NB4 (cell line): ENCODE measurements around the gene SESN1.

ENCODE experiments used
- DNase-seq: peaks from one replicate; pipeline ENCODE4 v3.0.0; 2010; ENCODE audit warnings: low read depth
- H3K4me3 ChIP-seq: one replicate; pipeline ENCODE4 v1.5.1; 2011; ENCODE audit warnings: mild to moderate bottlenecking, low read depth, low read length, moderate library complexity
- MYC ChIP-seq: IDR thresholded peaks from 2 replicates; pipeline ENCODE4 v1.6.1; 2011; ENCODE audit warnings: low read depth, low read length
- POLR2A ChIP-seq: IDR thresholded peaks from 2 replicates; pipeline ENCODE4 v1.6.1; 2011; ENCODE audit warnings: mild to moderate bottlenecking; ENCODE audit not compliant: insufficient read length; ENCODE audit errors: extremely low read depth
- TF ChIP-seq, protein P1 (sequence below): IDR thresholded peaks from 2 replicates; pipeline ENCODE4 v1.6.1; 2011; ENCODE audit warnings: low read depth, low read length
- TF ChIP-seq, protein P2 (sequence below): IDR thresholded peaks from one replicate; pipeline ENCODE4 v1.5.1; 2012; ENCODE audit warnings: low read depth, low read length

SESN1 gene

DNA sequence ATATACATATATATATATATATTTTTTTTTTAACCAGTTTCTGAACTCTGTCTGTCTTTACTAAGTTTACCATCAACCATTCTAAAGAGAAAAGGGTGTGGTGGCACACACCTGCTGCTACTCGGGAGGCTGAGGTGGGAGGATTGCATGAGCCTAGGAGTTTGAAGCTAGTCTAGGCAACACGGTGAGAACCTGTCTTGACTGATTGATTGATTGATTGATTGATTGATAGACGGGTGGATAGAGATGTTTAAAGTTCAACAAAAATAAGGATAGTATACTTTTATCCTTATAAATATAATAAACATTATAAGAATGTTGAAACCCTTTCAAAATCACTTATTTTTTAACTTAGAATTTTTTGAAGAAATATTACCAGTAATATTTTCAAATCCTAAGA, 30.9 kb upstream of the SESN1 start:
- no peak for DNase-seq
- TF ChIP-seq, protein P1, sequence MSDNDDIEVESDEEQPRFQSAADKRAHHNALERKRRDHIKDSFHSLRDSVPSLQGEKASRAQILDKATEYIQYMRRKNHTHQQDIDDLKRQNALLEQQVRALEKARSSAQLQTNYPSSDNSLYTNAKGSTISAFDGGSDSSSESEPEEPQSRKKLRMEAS: no peak
- no peak for TF ChIP-seq POLR2A
- TF ChIP-seq, protein P2, sequence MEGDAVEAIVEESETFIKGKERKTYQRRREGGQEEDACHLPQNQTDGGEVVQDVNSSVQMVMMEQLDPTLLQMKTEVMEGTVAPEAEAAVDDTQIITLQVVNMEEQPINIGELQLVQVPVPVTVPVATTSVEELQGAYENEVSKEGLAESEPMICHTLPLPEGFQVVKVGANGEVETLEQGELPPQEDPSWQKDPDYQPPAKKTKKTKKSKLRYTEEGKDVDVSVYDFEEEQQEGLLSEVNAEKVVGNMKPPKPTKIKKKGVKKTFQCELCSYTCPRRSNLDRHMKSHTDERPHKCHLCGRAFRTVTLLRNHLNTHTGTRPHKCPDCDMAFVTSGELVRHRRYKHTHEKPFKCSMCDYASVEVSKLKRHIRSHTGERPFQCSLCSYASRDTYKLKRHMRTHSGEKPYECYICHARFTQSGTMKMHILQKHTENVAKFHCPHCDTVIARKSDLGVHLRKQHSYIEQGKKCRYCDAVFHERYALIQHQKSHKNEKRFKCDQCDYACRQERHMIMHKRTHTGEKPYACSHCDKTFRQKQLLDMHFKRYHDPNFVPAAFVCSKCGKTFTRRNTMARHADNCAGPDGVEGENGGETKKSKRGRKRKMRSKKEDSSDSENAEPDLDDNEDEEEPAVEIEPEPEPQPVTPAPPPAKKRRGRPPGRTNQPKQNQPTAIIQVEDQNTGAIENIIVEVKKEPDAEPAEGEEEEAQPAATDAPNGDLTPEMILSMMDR: no peak
- no peak for TF ChIP-seq MYC
- no peak overlapping the region for H3K4me3 ChIP-seq

DNA sequence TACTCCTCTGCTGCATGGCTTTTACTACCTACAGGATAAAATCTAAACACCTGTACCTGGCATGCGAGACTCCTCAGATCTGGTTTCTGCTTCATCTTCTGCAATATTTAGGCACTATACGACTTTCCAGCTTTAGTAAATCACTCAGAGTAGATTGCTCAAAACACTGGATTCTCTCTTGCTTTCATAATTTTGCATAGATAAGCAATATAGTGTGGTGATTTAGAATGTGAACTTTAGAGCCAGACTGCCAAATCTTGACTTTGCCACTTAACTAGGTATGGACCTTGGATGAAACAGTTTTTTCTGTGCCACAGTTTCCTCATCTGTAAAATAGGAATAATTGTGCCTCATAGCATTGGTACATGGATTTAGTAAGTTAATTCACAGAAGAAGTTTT, 29.6 kb upstream of the SESN1 start:
- no peak for DNase-seq
- TF ChIP-seq, protein P2: no peak
- TF ChIP-seq, protein P1: no peak
- no peak for TF ChIP-seq MYC
- no peak for TF ChIP-seq POLR2A
- no peak overlapping the region for H3K4me3 ChIP-seq

DNA sequence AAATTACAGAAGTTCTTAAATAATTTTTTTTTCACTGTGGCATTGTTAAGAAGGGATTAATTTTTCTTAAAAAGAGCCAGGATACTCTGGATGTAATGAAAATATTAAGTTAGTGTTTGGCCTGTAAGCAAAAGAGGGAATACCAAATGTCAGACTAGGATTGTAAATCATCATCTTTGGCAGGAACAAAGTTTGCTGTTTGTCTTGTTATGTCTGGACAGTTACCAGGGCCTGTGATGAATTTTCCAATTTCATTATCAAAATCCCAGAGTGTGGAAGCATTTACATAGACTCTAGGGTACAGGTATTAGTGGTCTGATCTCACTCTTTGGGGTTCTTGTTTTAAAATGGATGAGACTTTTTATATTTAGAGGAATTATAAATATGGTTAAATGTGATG, 26.8 kb upstream of the SESN1 start:
- TF ChIP-seq MYC: no peak
- TF ChIP-seq POLR2A: no peak
- TF ChIP-seq, protein P1: no peak
- TF ChIP-seq, protein P2: no peak
- no peak for DNase-seq
- H3K4me3 ChIP-seq: no peak overlapping the region

DNA sequence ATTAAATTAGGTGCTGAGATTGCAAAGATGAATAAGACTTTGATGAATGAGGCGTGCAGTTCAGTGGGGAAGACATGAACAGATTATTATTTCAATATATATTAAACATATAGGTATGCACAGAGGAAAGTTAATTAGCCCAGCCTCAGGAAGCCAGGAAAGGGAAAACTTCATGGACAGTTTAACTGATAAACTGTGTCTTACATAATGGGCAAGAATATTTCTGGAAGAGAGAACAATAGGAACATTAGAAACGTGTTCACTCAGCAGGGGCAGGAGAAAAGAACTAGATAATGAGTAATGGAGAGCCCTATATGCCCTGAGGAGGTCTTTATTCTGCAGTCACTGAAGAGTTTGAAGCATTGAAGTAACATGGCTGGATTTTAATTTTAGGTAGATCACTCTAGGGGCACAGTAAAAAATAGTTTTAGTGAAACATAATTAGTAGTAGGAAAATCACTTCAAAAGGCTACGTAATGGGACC, 24.3 kb upstream of the SESN1 start:
- TF ChIP-seq, protein P2: no peak
- TF ChIP-seq MYC (no peak), POLR2A (no peak)
- TF ChIP-seq, protein P1: no peak
- DNase-seq: no peak

DNA sequence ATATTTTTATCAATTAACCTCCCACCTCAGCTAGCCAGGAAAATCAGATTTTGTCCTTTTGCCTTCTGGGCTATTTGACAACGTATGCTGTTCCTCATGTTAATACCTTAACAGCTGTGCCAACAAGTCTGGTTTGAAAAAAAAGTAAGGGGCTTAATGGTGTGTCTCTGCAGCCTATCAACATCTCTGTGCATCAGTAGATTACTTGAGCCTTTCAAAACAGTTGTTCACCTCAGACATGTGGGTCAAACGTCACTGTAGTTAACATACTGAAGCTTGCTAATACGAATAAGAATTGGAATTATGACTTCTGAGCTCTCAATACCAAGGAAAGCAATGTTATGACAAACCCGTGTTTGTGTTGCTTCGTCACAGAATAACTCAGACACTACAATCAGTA, 23.7 kb upstream of the SESN1 start:
- no peak for DNase-seq
- H3K4me3 ChIP-seq: no peak overlapping the region

More for the DNA sequence above, 24.3 kb upstream of the SESN1 start:
- H3K4me3 ChIP-seq: no peak overlapping the region

More for the DNA sequence above, 23.7 kb upstream of the SESN1 start:
- TF ChIP-seq MYC (no peak), POLR2A (no peak)
- TF ChIP-seq, protein P1: no peak
- TF ChIP-seq, protein P2: no peak
